Testis (tissue), 3 donors: ENCODE measurements around the gene MRNIP. TPM values are rescaled to one million over a fixed set of nuclear protein-coding genes. Genes with fewer than 3 reads are reported as not detected.

Experiments used
- DNase-seq: peaks from one replicate; pipeline ENCODE4 v3.0.0-alpha.2; 2019
- H3K27ac ChIP-seq, 2 donors: fragments of 200-600 bp; sonication (generic); one replicate each; pipeline ENCODE4 v1.5.1; 2019
- H3K27me3 ChIP-seq: fragments of 200-600 bp; sonication (generic); one replicate; pipeline ENCODE4 v1.5.1; 2019
- H3K36me3 ChIP-seq: fragments of 200-600 bp; sonication (generic); one replicate; pipeline ENCODE4 v1.5.1; 2017; ENCODE audit warnings: low read depth; ENCODE audit errors: missing control alignments
- H3K4me1 ChIP-seq: fragments of 200-600 bp; sonication (generic); one replicate; pipeline ENCODE4 v1.5.1; 2019
- H3K4me3 ChIP-seq, 2 donors: fragments of 200-600 bp; sonication (generic); one replicate each; pipeline ENCODE4 v1.5.1; 2017 to 2019
- H3K9me3 ChIP-seq: fragments of 200-600 bp; sonication (generic); one replicate; pipeline ENCODE4 v1.5.1; 2017
- POLR2A ChIP-seq: fragments of 450-650 bp; IDR thresholded peaks from one replicate; pipeline ENCODE4 v1.6.1; 2017; ENCODE audit warnings: antibody characterized with exemption, mild to moderate bottlenecking, moderate library complexity
- WGBS, 2 donors: methylation state at CpG; one replicate each; pipeline ENCODE4 v1.1.5; 2018; 5-methylcytosine and 5-hydroxymethylcytosine counted together
- intact Hi-C: fragments of 100-400 bp; cut with DNase I; formaldehyde crosslinking; loops from one replicate; pipeline ENCODE4 v1.15.1; 2023; ENCODE audit warnings: low total_unique reads
- polyA plus RNA-seq: library from polyadenylated mRNA; stranded (reverse); fragments of 350-450 nt; fragmentation: Illumina TruSeq; extraction: RNeasy Lipid Tissue Mini Kit (QIAGEN cat#74804); gene quantifications from one replicate; pipeline ENCODE4 v1.2.3, GENCODE V29; 2014; ENCODE audit warnings: low read depth, low replicate concordance; ENCODE audit not compliant: insufficient read depth
- total RNA-seq, 2 donors: library from RNA; depleted of rRNA; stranded (reverse); fragments of >200 nt; gene quantifications; one replicate each; pipeline ENCODE4 v1.2.3, GENCODE V29; 2016
- TF ChIP-seq, protein P1 (sequence below), 3 experiments: fragments of 450-650 bp in 2 of 3; fragments of 200-600 bp in 1 of 3; sonication (generic) in 1 of 3; IDR thresholded peaks; one replicate each; pipeline ENCODE4 v1.5.1; 2016 to 2019; ENCODE audit warnings: antibody characterized with exemption in 3 of 3, mild to moderate bottlenecking in 2 of 3, moderate library complexity in 1 of 3

MRNIP gene
- total and polyA plus RNA-seq, 3 donors from 2014 or later, result 34.9 to 61.4 (median 58.7) TPM

- 19 to 24% methylated on average over 13 to 18 of the region's 26 CpGs for WGBS, 2 donors
- no peak for TF ChIP-seq POLR2A
- TF ChIP-seq, protein P1, sequence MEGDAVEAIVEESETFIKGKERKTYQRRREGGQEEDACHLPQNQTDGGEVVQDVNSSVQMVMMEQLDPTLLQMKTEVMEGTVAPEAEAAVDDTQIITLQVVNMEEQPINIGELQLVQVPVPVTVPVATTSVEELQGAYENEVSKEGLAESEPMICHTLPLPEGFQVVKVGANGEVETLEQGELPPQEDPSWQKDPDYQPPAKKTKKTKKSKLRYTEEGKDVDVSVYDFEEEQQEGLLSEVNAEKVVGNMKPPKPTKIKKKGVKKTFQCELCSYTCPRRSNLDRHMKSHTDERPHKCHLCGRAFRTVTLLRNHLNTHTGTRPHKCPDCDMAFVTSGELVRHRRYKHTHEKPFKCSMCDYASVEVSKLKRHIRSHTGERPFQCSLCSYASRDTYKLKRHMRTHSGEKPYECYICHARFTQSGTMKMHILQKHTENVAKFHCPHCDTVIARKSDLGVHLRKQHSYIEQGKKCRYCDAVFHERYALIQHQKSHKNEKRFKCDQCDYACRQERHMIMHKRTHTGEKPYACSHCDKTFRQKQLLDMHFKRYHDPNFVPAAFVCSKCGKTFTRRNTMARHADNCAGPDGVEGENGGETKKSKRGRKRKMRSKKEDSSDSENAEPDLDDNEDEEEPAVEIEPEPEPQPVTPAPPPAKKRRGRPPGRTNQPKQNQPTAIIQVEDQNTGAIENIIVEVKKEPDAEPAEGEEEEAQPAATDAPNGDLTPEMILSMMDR (IDR thresholded peaks at IDR 0.05), result no peak
- intact Hi-C loops, result no loop called here
Observed at GRCh38 chr5:179819296-179820126, 39.1 kb downstream of the MRNIP start.

GRCh38 chr5:179818746-179819295 is 39.8 kb downstream of the MRNIP start:
- H3K27ac ChIP-seq, result peak overlapping the region; percentile 100
- H3K4me1 ChIP-seq, result peaks cover 56% of the 10 kb centered on the region
- 0% methylated on average over 25 to 35 of the region's 35 CpGs for WGBS, 2 donors
- TF ChIP-seq POLR2A, result peak; percentile 13
- TF ChIP-seq, protein P1 (IDR thresholded peaks at IDR 0.05), result no peak
- intact Hi-C loops, result no loop called here
- no peaks in the 10 kb centered on the region for H3K27me3 ChIP-seq
- no peaks in the 10 kb centered on the region for H3K9me3 ChIP-seq
- DNase-seq, result peak; percentile 95
- H3K4me3 ChIP-seq, result peak overlapping the region; percentile 22 to 60
- no peaks in the 10 kb centered on the region for H3K36me3 ChIP-seq

More at GRCh38 chr5:179819296-179820126, 39.1 kb downstream of the MRNIP start:
- Histone ChIP-seq H3K27ac (peak overlapping the region; percentile 100), H3K4me3 (peak overlapping the region; percentile 22 to 60), H3K27me3 (no peaks in the 10 kb centered on the region), H3K9me3 (no peaks in the 10 kb centered on the region), H3K36me3 (no peaks in the 10 kb centered on the region), H3K4me1 (peaks cover 63% of the 10 kb centered on the region)
- DNase-seq, result peak; percentile 73

- H3K9me3 ChIP-seq, result no peaks in the 10 kb centered on the region
- peak overlapping the region; percentile 22 to 60 for H3K4me3 ChIP-seq
- no peaks in the 10 kb centered on the region for H3K27me3 ChIP-seq
- H3K27ac ChIP-seq, result peak overlapping the region; percentile 100
- no peak for DNase-seq
- H3K4me1 ChIP-seq, result peaks cover 49% of the 10 kb centered on the region
- H3K36me3 ChIP-seq, result no peaks in the 10 kb centered on the region
- 57 to 62% methylated on average over 14 of the region's 14 CpGs for WGBS, 2 donors
- TF ChIP-seq, protein P1 (IDR thresholded peaks at IDR 0.05), result no peak
- no peak for TF ChIP-seq POLR2A
- intact Hi-C loops, result no loop called here
Observed at GRCh38 chr5:179817890-179818745, 40.5 kb downstream of the MRNIP start.

GRCh38 chr5:179817470-179817840 is 41.2 kb downstream of the MRNIP start:
- TF ChIP-seq, protein P1 (IDR thresholded peaks at IDR 0.05), result no peak
- no peak for TF ChIP-seq POLR2A
- intact Hi-C loops, result no loop called here
- 74 to 80% methylated on average over 7 to 8 of the region's 8 CpGs for WGBS, 2 donors
- peaks cover 42% of the 10 kb centered on the region for H3K4me1 ChIP-seq
- no peaks in the 10 kb centered on the region for H3K36me3 ChIP-seq
- H3K27ac ChIP-seq, result peak overlapping the region in 1 of 2 donors; percentile 14
- H3K4me3 ChIP-seq, result peak overlapping the region in 1 of 2 donors; percentile 60
- no peaks in the 10 kb centered on the region for H3K9me3 ChIP-seq
- no peak for DNase-seq
- no peaks in the 10 kb centered on the region for H3K27me3 ChIP-seq
